WTC11 (cell line): ENCODE measurements around the gene ERGIC2.

Experiments used
- ATF3 ChIP-seq: sonication (generic); formaldehyde crosslinking; conservative IDR thresholded peaks from 2 replicates; pipeline ENCODE4 v1.8.1; 2022; ENCODE audit warnings: mild to moderate bottlenecking, missing genetic modification reagents
- CREB1 ChIP-seq: sonication (generic); formaldehyde crosslinking; IDR thresholded peaks from 2 replicates; pipeline ENCODE4 v1.8.0; 2023; ENCODE audit warnings: mild to moderate bottlenecking, missing genetic modification reagents
- CTCF ChIP-seq: fragments of 200-600 bp; IDR thresholded peaks from 2 replicates; pipeline ENCODE4 v1.8.0; 2022; ENCODE audit warnings: antibody characterized with exemption
- ELF4 ChIP-seq: sonication (generic); formaldehyde crosslinking; IDR thresholded peaks from 2 replicates; pipeline ENCODE4 v1.8.1; 2022; ENCODE audit warnings: low read depth, mild to moderate bottlenecking, moderate library complexity, missing genetic modification reagents
- HMGXB4 ChIP-seq: sonication (generic); formaldehyde crosslinking; IDR thresholded peaks from 2 replicates; pipeline ENCODE4 v1.8.1; 2023; ENCODE audit warnings: mild to moderate bottlenecking, moderate library complexity, missing genetic modification reagents
- JUN ChIP-seq: sonication (generic); formaldehyde crosslinking; IDR thresholded peaks from 2 replicates; pipeline ENCODE4 v1.8.0; 2023; ENCODE audit warnings: mild to moderate bottlenecking, missing genetic modification reagents
- MAX ChIP-seq: sonication (generic); formaldehyde crosslinking; IDR thresholded peaks from 2 replicates; pipeline ENCODE4 v1.8.0; 2022; ENCODE audit warnings: mild to moderate bottlenecking, missing genetic modification reagents
- MLX ChIP-seq: sonication (generic); formaldehyde crosslinking; IDR thresholded peaks from 2 replicates; pipeline ENCODE4 v1.8.1; 2023; ENCODE audit warnings: mild to moderate bottlenecking, missing genetic modification reagents, moderate library complexity
- RELA ChIP-seq: sonication (generic); formaldehyde crosslinking; IDR thresholded peaks from 2 replicates; pipeline ENCODE4 v1.8.1; 2022; ENCODE audit warnings: missing genetic modification reagents, mild to moderate bottlenecking, borderline replicate concordance
- ZNF121 ChIP-seq: sonication (generic); formaldehyde crosslinking; IDR thresholded peaks from 2 replicates; pipeline ENCODE4 v1.8.0; 2023; ENCODE audit warnings: missing genetic modification reagents
- ZNF138 ChIP-seq: sonication (generic); formaldehyde crosslinking; conservative IDR thresholded peaks from 2 replicates; pipeline ENCODE4 v1.8.1; 2022; ENCODE audit warnings: mild to moderate bottlenecking, moderate library complexity, missing genetic modification reagents
- ZNF281 ChIP-seq: sonication (generic); formaldehyde crosslinking; IDR thresholded peaks from 2 replicates; pipeline ENCODE4 v1.8.0; 2023; ENCODE audit warnings: mild to moderate bottlenecking, missing genetic modification reagents
- ZNF425 ChIP-seq: fragments of 250-450 bp; sonication (Bioruptor Pico); conservative IDR thresholded peaks from 2 replicates; pipeline ENCODE4 v1.9.0; 2021; ENCODE audit warnings: mild to moderate bottlenecking
- ZNF512 ChIP-seq: sonication (generic); formaldehyde crosslinking; IDR thresholded peaks from 2 replicates; pipeline ENCODE4 v1.8.1; 2022; ENCODE audit warnings: missing genetic modification reagents, borderline replicate concordance

- TF ChIP-seq MAX (CRISPR knock-in tag) (no peak), CTCF (no peak), ZNF425 (CRISPR knock-in tag) (no peak), ELF4 (no peak), ZNF138 (CRISPR knock-in tag) (no peak), HMGXB4 (CRISPR knock-in tag) (no peak), ZNF121 (CRISPR knock-in tag) (no peak), ATF3 (CRISPR knock-in tag) (no peak), RELA (no peak), ZNF512 (CRISPR knock-in tag) (no peak), ZNF281 (CRISPR knock-in tag) (no peak), JUN (CRISPR knock-in tag) (no peak), CREB1 (no peak), MLX (CRISPR knock-in tag) (no peak)
These were observed 33.4 kb upstream of the ERGIC2 start for GRCh38 chr12:29414368-29414767.
